Activated T-helper 1 cell treated with anti-CD3 and anti-CD28 coated beads, Interleukin-2, amount 50 U/mL, for 16 hours (primary cell): Measurements from ENCODE around the gene MBD3L1.

Source experiments
- DNase-seq, 2 donors: peaks; one replicate each; pipeline ENCODE4 v3.0.0-alpha.2; 2020; ENCODE audit warnings: low read depth in 1 of 2, low spot score in 1 of 2

Gene MBD3L1

DNA sequence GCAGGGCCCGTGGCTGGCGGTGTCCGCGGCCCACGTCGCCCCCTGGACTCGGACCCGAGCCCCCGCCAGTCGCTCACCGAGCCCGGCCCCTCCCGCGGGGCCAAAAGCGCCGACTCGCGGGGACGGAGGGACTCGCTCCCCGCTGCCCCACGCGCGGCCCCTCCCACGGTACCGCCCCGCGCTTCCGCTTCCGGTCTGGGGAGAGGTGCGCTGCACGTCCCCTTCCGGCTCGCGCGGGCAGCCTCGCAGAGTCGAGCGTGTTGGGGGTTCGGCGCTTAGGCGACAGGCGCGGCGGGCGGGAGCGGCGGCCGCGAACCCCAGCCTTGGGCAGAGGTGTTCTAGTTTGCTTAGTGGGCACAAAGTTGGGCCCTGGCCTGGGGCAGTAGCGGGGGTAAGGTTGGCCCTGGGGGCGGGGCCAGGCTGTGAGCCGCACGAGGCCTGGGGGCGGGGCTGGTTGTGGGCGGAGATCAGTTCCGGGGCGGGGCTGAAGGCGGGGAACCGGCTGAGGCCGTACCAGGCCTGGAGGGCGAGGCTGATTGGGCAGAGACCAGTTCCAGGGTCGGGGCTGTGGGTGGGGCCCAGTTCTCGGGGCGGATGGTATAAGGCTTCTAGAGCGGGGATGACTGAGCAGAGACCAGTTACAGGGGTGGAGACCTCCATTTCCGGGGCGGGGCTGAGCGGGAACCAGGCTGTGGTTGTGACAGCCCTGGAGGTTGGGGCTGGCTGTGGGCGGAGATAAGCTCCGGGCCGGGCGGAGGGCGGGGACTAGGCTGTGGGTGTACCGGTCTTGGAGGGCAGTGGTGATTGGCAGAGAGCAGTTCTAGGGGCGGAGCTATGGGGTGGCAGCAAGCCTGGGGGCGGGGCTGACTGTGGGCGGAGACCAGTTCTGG is at the start of gene MBD3L1, which contains the start of gene ZNF558:
TSS of gene MBD3L1 (plus strand) at position 246 of the 890 bp plus-strand sequence. CDS start 10,302 bp downstream, outside the sequence.
TSS of gene ZNF558 (minus strand) at position 173 of the 890 bp plus-strand sequence. CDS start 9,645 bp downstream, outside the sequence.
- DNase-seq, result peak; percentile 97 to 99

GRCh38 chr19:8794823-8795222 is 37.4 kb upstream of the MBD3L1 start:
- no peak for DNase-seq

GRCh38 chr19:8806661-8807060 is 25.5 kb upstream of the MBD3L1 start:
- no peak for DNase-seq

GRCh38 chr19:8811315-8812172 is 20.6 kb upstream of the MBD3L1 start:
- no peak for DNase-seq

- DNase-seq, result no peak
Observed at GRCh38 chr19:8814176-8814575, 18.0 kb upstream of the MBD3L1 start.

GRCh38 chr19:8815780-8816179 is 16.4 kb upstream of the MBD3L1 start:
- DNase-seq, result no peak

DNA sequence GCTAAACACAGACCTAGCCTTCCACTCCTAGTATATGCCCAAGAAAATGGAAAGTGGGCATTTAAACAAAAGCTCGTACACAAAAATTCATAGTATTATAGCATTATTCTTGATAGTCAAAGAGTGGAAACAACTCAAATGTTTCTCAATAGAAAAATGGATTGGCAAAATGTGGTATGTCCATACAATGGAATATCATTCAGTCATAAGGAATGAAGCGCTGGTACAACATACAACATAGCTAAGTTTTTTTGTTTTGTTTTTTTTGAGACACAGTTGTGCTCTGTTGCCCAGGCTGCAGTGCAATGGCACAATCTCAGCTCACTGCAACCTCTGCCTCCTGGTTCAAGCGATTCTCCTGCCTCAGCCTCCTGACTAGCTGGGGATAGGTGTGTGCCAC is 11.9 kb upstream of the MBD3L1 start:
- DNase-seq, result no peak

- DNase-seq, result no peak
Observed at GRCh38 chr19:8821748-8822241, 10.4 kb upstream of the MBD3L1 start.

DNA sequence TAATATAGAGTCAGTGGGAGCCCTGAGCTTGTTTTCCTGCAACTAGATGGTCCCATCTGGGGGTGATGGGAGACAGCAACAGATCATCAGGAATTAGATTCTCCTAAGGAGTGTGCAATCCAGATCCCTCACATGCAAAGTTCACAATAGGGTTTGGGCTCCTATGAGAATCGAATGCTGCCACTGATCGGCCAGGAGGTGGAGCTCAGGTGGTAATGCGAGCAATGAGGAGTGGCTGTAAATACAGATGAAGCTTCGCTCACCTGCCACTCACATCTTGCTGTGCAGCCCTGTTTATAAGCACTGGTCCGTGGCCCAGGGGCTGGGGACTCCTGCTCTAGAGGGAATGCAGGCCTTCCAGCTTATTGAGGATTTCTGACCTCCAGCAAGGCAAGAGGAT is 5.8 kb upstream of the MBD3L1 start:
- no peak for DNase-seq

DNA sequence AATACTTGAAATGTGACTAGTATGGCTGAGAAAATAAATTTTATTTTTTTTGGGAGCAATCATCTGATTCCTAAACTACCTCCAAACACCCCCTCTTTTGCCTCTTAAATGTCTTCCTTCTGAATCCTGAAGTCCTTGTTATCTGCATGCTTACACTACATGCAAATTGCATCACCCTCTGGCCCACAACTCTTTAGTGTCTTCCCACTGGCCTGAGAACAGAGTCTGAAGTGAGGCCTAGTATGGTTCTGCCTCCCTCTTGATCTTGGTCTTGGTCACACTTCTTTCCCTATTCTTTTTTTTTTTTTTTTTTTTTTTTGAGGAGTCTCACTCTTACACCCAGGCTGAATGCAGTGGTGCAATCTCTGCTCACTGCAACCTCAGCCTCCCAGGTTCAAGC is 4.9 kb upstream of the MBD3L1 start:
- no peak for DNase-seq

DNA sequence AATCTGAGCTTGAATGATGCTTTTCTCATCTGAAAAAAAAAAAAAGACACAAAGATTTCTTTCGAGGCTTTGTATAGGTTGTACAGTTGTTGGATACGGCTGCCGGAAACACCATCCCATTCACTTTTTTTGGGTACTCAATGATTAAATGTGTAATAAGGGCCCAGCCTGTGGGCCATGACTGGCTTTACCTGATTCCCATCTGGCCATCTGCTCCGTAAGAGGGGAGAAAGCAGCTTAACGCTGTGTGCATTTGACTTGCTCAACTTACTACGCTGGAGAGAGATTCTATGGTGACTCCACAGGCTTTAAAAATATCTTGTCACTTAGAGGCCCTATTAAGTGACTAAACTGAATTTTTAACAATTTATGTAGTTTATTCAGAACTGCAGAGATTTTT is 804 bp upstream of the MBD3L1 start:
- no peak for DNase-seq

DNA sequence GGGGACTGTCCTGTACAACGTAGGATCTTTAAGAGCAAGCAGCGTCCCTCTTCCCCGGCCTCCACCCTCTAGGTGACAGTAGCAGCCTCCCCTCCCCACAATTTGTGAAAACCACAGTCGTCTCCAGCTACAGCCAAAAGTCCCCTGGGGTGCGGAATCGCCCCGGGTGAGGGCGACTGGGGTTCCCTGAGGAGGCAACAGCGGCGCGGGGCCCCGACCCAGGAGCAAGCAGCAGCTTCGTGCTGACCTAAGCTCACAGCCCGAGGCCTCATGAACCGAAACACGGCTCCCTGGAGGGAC is 395 bp upstream of the MBD3L1 start:
- no peak for DNase-seq

DNA sequence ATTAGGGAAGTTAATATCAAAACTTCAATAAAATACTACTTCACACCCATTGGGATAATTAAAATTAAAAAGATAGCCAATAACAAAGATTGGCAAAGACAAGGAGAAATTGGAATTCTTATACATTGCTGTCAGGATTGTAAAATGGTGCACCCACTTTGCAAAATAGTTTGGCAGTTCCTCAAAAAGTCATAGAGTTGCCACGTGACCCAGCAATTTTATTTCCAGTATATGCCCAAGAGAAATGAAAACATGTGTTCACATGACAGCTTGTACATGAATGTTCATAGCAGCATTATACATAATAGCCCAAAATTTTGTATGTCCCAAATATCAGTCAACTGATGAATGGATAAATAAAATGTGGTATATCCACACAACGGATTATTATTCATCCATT is 3.3 kb downstream of the MBD3L1 start:
- no peak for DNase-seq

DNA sequence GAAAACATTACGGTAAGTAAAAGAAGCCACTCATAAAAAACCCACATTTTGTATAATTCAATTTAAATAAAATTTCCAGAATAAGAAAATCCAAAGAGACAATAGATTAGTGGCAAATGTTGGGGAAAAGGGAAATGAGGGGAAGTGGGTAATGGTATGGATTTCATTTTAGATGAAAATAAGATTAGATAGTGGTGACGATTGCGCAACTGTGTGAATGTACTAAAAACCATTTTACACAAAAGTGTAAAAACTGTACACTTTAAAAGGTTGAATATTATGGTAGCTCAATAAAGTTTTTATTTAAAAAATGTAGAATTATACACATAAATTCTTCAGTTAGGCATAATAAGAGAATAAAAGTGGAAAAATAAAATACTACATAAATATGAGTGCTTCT is 3.7 kb downstream of the MBD3L1 start:
- no peak for DNase-seq

DNA sequence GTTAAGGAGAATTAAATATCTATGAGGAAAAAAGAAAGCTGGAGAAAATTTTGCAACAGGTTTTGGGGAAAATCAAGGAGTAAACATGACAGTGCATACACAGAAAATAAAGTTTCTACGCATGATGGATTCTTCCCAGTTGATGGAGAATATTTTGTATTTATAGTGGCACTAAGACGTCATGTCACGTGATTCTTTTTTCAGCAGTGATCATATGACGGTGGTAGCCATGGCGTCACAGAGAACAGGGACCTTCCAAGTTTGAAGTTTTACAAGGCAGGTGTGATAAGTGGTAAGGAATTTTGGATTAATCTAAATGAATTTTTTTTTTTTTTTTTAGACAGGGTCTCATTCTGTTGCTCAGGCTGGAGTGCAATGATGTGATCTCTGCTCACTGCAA is 8.5 kb downstream of the MBD3L1 start:
- DNase-seq, result no peak

- no peak for DNase-seq
Observed at GRCh38 chr19:8846819-8847218, 14.6 kb downstream of the MBD3L1 start.

DNA sequence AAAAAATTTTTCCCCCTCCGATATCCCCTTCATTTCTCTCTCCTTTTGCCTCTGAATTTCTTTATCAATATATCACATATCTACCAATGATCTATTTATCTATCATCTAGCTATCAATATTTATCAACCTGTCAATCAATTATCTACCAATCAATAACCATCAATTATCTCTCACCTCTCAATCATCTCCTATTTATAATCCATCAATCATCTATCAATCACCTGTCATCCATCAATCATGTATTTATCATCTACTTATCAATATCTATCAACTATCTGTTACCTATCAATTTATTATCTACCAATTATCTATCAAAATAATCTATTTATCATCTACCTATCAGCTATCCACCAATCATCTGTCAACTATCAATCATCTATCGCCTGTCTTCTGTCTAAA is 17.1 kb downstream of the MBD3L1 start:
- no peak for DNase-seq

- no peak for DNase-seq
Observed at GRCh38 chr19:8850488-8850887, 18.3 kb downstream of the MBD3L1 start.

DNA sequence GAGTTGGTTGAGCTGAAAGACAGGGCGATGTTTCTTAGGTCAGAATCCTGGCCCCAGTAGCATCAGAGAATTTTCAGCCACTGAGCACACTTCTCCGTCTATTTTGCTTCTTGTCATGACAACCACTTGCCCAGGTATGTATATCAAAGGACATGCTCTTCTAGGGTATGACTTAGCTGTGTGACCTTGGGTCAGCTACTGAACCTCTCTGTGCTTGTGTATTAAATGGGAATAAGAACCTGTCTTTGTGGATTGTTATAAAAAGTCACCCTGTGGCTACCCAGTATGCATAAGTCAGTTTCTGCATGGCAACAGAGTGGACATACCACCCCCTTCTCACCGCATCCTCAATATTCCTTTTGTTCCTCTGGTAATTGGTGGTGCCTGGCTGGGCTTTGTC is 26.1 kb downstream of the MBD3L1 start:
- no peak for DNase-seq

- no peak for DNase-seq
Observed at GRCh38 chr19:8866344-8866743, 34.2 kb downstream of the MBD3L1 start.

DNA sequence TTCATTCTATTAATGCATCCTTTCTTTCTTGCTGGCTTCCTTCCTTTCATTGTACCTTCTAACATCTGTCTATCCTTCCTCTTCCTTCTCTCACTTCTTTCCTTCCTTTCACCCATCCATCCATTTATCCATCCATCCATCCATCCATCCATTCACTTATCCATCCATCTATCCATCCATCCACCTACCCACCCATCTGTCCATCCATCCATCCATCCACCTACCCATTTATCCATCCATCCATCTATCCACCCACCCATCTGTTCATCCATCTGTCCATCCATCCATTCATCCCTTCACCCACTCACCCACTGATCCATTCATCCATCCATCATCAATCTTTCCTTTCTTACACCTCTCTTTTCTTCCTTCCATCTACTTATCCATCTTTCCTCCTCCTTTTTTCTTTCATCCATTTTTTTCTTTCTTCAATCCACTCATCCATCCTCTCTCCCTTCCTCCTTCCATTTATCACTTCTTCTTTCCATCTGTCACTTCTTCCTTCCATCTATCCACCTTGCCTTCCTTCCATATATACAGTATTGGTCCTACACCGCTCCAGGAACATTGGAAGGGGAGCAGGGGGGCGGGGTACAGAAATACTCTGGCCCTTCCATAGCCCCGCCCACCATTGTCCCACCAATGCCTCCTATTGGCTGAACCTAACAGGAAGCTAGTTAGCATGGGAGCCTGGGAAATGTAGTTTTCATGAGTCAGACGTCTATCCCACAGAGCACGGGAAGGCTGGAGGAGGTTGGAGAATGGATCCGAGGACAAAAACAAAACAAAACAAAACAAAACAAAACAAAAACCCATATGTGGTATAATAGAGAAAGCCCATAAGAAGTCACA is 45.9 kb downstream of the MBD3L1 start:
- DNase-seq, result no peak
